Measurements from ENCODE around the gene LHX4. TPM values are rescaled to one million over a fixed set of nuclear protein-coding genes. Genes with fewer than 3 reads are reported as not detected.

The LHX4 gene
- under 0.01 TPM in 1 of 2 replicates, not detected in the other for total RNA-seq

DNA sequence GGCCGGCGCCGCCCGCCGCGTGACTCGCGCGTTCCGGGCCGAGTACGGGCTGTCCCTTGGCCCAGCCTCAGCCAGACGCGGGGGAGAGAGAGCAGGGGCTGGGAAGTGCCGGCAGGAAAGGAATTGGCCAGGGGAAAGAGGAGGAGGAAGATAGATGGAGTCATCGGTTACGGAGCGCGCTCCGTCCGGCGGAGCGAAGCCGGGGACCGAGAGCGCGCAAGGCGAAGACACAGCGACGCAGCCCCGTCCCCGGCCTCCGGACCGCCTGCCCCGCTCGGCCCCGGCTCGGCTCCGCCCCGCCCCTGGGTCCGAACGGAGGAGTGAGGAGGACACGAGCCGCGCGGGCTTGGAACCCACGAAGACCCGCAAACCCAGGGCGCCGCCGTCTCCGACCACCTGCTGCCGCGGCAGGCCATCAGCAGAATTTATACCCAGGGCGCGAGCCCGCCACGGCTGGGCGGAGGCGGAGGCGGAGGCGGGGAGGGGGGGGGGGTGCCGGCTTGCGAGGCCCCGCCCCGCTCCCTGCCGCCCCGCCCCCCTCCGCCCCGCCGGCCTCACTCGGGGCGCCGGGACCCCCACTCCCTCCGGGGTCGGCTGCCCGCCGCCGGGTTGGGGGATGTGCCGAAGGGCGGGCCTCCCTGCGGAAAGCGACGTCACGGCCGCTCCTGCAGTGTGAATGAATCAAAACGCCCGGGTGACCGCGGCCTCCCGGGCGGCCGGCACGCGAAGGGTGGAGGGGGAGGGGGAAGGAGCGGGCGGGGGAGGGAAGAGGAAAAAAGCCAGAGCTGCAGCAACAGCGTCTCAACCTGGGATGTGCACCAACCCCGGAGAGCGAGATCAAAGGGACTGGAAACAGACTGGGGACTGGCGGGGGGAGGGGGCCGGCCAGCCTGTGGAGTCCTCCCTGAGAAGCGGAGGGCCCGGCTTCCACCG, at the start of gene LHX4:
Gene LHX4, plus strand, starts transcription at position 782 of the 933 bp plus-strand sequence. CDS start 266 bp downstream, outside the sequence.

Other genes starting within 250 kb of the LHX4 start
- gene QSOX1, start 75.4 kb upstream of the LHX4 start, total RNA-seq = 117 and 157 TPM in 2 replicates